ENCODE data around the gene HNRNPK. TPM values are rescaled to one million over a fixed set of nuclear protein-coding genes. Genes with fewer than 3 reads are reported as not detected.
A peak's percentile ranks its signal among the peaks of the same experiment; 100 is the strongest.

HNRNPK gene
- total and polyA plus RNA-seq, 2 of the 4 experiments (the other 2 are of a cell fraction), result 422 to 458 TPM

DNA sequence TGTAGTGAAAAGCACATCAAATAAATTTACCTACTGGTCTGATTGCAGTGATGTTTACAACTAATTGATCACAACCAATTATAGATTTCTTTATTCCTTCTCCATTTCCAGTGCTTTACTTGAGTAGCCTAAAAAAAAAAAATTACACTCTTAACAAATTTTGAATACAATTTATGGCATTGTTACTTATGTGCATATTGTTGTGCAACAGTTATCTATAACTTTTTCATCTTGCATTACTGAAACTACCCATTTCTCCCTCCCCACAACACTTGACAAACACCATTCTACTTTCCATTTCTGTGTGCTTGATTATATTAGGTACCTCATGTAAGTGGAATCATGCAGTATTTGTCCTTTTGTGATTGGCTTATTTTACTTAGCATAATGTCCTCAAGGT lies 12.9 kb upstream of the HNRNPK start:
- no peaks in the 10 kb centered on the region for H4K20me1 ChIP-seq (ENCODE audit: insufficient read depth, low read length)
- no peaks in the 10 kb centered on the region for H3K9me3 ChIP-seq (ENCODE audit: control insufficient read depth, insufficient read depth, low read length)
- no peak overlapping the region for H2BK20ac ChIP-seq (ENCODE audit: low read depth, low read length)
- H4K5ac ChIP-seq (ENCODE audit: low read depth, low read length), result no peak overlapping the region
- H2BK120ac ChIP-seq (ENCODE audit: low read depth, low read length), result no peak overlapping the region
- H2BK5ac ChIP-seq (ENCODE audit: low read depth, low read length, poor library complexity, severe bottlenecking), result no peak overlapping the region
- H3K23ac ChIP-seq (ENCODE audit: low read depth, low read length), result no peak overlapping the region
- POLR2A ChIA-PET (ENCODE audit: unreplicated experiment), result no interaction called here
- no peak overlapping the region for H3K9ac ChIP-seq (ENCODE audit: low read depth, low read length)
- ATAC-seq (ENCODE audit: low read depth) (no peak), DNase-seq (no peak)
- dilution Hi-C loops (cut with HindIII; ENCODE audit: low sequenced_read_pairs, unreplicated experiment) (no loop called here), intact Hi-C loops (cut with micrococcal nuclease) (no loop called here), in situ Hi-C loops (cut with MboI; ENCODE audit: low sequenced_read_pairs) (no loop called here)
- no peaks in the 10 kb centered on the region; the same call in 1 of the 2 replicates for H3K4me1 ChIP-seq (ENCODE audit: control insufficient read depth, insufficient read depth, low read length)
- H3K18ac ChIP-seq (ENCODE audit: low read depth, low read length), result no peak overlapping the region
- peaks cover 3% of the 10 kb centered on the region; the same call in 1 of the 2 replicates for H3K36me3 ChIP-seq (ENCODE audit: control insufficient read depth, insufficient read depth, low read length)
- H2BK15ac ChIP-seq (ENCODE audit: low read depth, low read length), result no peak overlapping the region
- H3K4me2 ChIP-seq (ENCODE audit: low read depth, low read length), result no peak overlapping the region
- no peak for TF ChIP-seq SMC3 (IDR thresholded peaks at IDR 0.05; ENCODE audit: low read depth, low read length)
- no peak for TF ChIP-seq POLR2A (IDR thresholded peaks at IDR 0.05; ENCODE audit: low read depth, low read length)
- no peak for TF ChIP-seq RCOR1 (IDR thresholded peaks at IDR 0.05; ENCODE audit: insufficient replicate concordance, low read length)
- TF ChIP-seq MXI1 (IDR thresholded peaks at IDR 0.05; ENCODE audit: borderline replicate concordance, low read depth, low read length), result no peak
- TF ChIP-seq CEBPB (IDR thresholded peaks at IDR 0.05; ENCODE audit: low read depth, low read length), result peak; percentile 57; the same call in 1 of the 2 replicates
- no peak overlapping the region for H3K56ac ChIP-seq (ENCODE audit: extremely low read depth, insufficient read depth, low read length)
- H3K4ac ChIP-seq (ENCODE audit: low read depth, low read length), result no peak overlapping the region
- H2AFZ ChIP-seq (replicated peaks; ENCODE audit: low read length, poor library complexity), result no peak overlapping the region
- CTCF ChIA-PET, result interaction anchor here (1.0 kb wide), 1 partner anchor 268 kb away, joined by 4 read pairs; no protein-coding TSS in a partner anchor
- no peaks in the 10 kb centered on the region for H3K9me1 ChIP-seq (ENCODE audit: insufficient read depth, low read length)
- no TSS peak for BruUV-seq (replicated peaks)
- no peak overlapping the region for H4K8ac ChIP-seq (ENCODE audit: low read depth in 2 of 2, low read length in 2 of 2)
- H2AK5ac ChIP-seq (ENCODE audit: low read depth, low read length), result no peak overlapping the region
- no peak overlapping the region for H2AK9ac ChIP-seq (replicated peaks; ENCODE audit: low read depth, low read length, poor library complexity)
- H4K91ac ChIP-seq (ENCODE audit: insufficient read depth, low read depth, low read length), result no peak overlapping the region
- H3K27me3 ChIP-seq (ENCODE audit: control insufficient read depth, insufficient read depth, low read length), result no peaks in the 10 kb centered on the region
- H3K27ac ChIP-seq (ENCODE audit: insufficient read depth, low read length), result no peak overlapping the region
- peaks cover 31% of the 10 kb centered on the region in 2 experiments for H3K79me1 ChIP-seq (ENCODE audit: low read depth in 1 of 2, low read length in 2 of 2)
- H3K4me3 ChIP-seq (ENCODE audit: insufficient read depth, low read depth, low read length), result no peak overlapping the region
- no peak overlapping the region for H3K14ac ChIP-seq (replicated peaks; ENCODE audit: low read depth, low read length)

Data from IMR-90 (cell line).